Osteocyte (in vitro differentiated cells): ENCODE results near the gene RAB38. TPM values are rescaled to one million over a fixed set of nuclear protein-coding genes. Genes with fewer than 3 reads are reported as not detected.

Experiments
- DNase-seq: peaks from one replicate; pipeline ENCODE4 v3.0.0; 2021; ENCODE audit warnings: mixed read lengths; ENCODE audit not compliant: unreplicated experiment; ENCODE audit errors: extremely low spot score
- H3K27ac Mint-ChIP-seq: one replicate; pipeline ENCODE4 v1.8.0; 2021; ENCODE audit warnings: mild to moderate bottlenecking, mixed read lengths; ENCODE audit not compliant: unreplicated experiment
- H3K27me3 Mint-ChIP-seq: one replicate; pipeline ENCODE4 v1.8.0; 2021; ENCODE audit warnings: mixed read lengths; ENCODE audit not compliant: unreplicated experiment
- H3K36me3 Mint-ChIP-seq: one replicate; pipeline ENCODE4 v1.8.0; 2021; ENCODE audit warnings: mixed read lengths; ENCODE audit not compliant: unreplicated experiment
- H3K4me1 Mint-ChIP-seq: one replicate; pipeline ENCODE4 v1.8.0; 2021; ENCODE audit warnings: mixed read lengths; ENCODE audit not compliant: unreplicated experiment
- H3K4me3 Mint-ChIP-seq: one replicate; pipeline ENCODE4 v1.8.0; 2021; ENCODE audit warnings: mild to moderate bottlenecking, moderate library complexity, mixed read lengths; ENCODE audit not compliant: unreplicated experiment
- H3K9me3 Mint-ChIP-seq: one replicate; pipeline ENCODE4 v1.8.0; 2021; ENCODE audit warnings: mixed read lengths; ENCODE audit not compliant: unreplicated experiment
- total RNA-seq: library from RNA; stranded (reverse); gene quantifications from 2 replicates; pipeline ENCODE4 v1.2.1, GENCODE V29; 2021
- TF ChIP-seq, protein P1 (sequence below): fragments of 200-600 bp; sonication (generic); IDR thresholded peaks from 2 replicates; pipeline ENCODE4 v1.5.0; 2021; ENCODE audit warnings: antibody characterized with exemption, mild to moderate bottlenecking, moderate library complexity

Gene RAB38
- total RNA-seq, 1 donor from 2014 or later, result not detected

DNA sequence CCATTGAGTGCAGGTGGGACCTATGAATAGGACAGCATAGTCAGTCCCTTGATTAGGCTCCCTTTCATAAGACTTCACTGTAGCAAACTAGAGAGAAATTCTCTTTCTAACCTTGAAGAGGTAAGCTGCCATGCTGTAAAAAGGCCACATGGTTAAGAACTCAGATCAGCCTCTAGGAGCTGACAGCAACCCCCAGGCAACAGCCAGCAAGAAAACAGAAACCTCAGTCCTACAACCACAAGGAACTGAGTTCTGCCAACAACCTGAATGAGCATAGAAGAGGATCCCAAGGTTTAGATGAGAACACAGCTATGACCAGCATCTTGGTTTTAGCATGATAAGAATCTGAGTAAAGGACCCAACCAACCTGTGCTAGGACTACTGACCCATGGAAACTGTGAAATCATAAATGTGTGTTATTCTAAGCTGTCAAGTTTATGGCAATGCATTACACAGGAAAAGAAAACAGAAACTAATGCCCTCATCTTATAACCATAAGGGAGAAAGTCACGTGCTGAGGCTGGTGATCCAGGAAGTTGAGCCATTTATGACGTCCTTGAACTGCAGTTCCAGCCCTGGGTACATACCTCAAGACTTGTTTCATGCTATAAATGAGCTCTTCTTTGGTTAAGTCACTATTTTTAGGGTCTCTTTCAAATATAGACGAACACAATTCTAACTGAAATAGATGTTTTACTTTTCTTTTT lies 43.3 kb downstream of the RAB38 start:
- Mint-ChIP-seq H3K4me1 (no peaks in the 10 kb centered on the region), H3K9me3 (no peaks in the 10 kb centered on the region), H3K27me3 (no peaks in the 10 kb centered on the region), H3K4me3 (no peak overlapping the region), H3K27ac (no peak overlapping the region), H3K36me3 (no peaks in the 10 kb centered on the region)
- TF ChIP-seq, protein P1, sequence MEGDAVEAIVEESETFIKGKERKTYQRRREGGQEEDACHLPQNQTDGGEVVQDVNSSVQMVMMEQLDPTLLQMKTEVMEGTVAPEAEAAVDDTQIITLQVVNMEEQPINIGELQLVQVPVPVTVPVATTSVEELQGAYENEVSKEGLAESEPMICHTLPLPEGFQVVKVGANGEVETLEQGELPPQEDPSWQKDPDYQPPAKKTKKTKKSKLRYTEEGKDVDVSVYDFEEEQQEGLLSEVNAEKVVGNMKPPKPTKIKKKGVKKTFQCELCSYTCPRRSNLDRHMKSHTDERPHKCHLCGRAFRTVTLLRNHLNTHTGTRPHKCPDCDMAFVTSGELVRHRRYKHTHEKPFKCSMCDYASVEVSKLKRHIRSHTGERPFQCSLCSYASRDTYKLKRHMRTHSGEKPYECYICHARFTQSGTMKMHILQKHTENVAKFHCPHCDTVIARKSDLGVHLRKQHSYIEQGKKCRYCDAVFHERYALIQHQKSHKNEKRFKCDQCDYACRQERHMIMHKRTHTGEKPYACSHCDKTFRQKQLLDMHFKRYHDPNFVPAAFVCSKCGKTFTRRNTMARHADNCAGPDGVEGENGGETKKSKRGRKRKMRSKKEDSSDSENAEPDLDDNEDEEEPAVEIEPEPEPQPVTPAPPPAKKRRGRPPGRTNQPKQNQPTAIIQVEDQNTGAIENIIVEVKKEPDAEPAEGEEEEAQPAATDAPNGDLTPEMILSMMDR, result no peak
- no peak for DNase-seq

DNA sequence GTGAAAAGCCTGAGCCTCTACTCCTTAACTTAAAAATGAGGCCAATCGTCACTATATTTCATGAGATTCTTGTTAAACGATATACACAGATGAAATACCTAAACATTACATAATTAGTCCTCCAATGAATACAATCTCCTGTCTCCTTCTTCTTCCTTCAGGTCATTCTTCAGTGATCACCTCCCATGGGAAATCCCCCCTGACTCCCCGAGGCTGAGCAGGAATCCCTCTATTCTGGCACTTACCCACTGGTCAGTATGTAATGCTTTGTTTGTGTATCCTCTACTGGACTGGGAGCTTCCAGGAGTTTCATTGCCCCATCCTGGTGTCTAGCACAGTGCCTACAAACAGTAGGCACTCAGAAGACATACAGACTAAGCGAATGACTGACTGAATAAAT lies 52.3 kb downstream of the RAB38 start:
- H3K4me1 Mint-ChIP-seq, result no peaks in the 10 kb centered on the region
- DNase-seq, result no peak
- no peaks in the 10 kb centered on the region for H3K36me3 Mint-ChIP-seq
- H3K27me3 Mint-ChIP-seq, result no peaks in the 10 kb centered on the region
- no peaks in the 10 kb centered on the region for H3K9me3 Mint-ChIP-seq
- no peak overlapping the region for H3K27ac Mint-ChIP-seq
- no peak overlapping the region for H3K4me3 Mint-ChIP-seq
- TF ChIP-seq, protein P1, result no peak

DNA sequence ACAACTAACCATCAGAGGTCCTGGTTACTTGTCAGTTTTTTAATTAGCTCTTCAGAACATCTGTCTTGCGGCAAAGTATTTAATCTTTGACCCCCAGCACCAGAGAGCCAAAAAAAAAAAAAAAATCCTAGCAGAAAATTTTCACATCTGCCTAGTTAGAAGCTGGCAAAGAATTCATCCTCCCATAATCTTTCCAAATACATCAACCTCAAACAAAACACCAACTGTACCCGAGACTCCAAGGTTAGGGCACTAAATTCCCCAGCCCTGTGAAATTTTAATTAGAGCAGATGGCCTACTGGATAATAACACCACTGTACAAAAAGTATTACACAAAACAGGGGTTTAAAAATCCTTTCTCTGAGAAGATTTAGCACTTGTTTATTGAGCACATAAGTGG lies 55.7 kb downstream of the RAB38 start:
- Mint-ChIP-seq H3K27ac (no peak overlapping the region), H3K4me1 (no peaks in the 10 kb centered on the region), H3K4me3 (no peak overlapping the region), H3K27me3 (no peaks in the 10 kb centered on the region), H3K36me3 (no peaks in the 10 kb centered on the region), H3K9me3 (no peaks in the 10 kb centered on the region)
- DNase-seq, result no peak
- TF ChIP-seq, protein P1, result no peak

DNA sequence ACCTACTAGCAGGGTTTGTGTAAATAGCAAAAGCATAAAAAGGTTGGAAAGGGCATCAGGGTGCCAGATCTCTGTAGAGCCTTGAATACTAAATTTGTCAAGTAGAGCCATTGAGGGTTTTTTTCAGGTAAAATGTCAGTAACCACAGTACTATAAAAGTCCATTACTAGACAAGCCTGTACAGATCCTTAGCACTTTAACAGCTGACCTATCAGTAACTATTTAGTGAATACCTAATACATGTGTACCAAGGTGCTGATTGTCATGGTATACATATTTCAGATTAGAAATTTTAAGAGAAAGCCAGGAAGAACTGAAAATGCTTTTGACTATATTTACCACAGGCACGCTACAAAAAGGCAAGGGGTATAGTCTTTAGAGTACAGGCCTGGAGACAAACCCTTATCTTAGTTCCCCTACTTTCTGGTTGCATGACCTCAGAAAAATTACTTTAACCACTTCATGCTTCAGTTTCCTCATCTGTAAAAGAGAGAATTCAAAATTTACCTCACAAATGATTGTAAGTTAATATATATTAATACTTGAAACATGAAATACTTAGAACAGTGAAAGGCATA lies 57.9 kb downstream of the RAB38 start:
- Mint-ChIP-seq H3K27ac (no peak overlapping the region), H3K4me1 (no peaks in the 10 kb centered on the region), H3K9me3 (no peaks in the 10 kb centered on the region), H3K4me3 (no peak overlapping the region), H3K27me3 (no peaks in the 10 kb centered on the region), H3K36me3 (no peaks in the 10 kb centered on the region)
- no peak for DNase-seq
- TF ChIP-seq, protein P1, result no peak

DNA sequence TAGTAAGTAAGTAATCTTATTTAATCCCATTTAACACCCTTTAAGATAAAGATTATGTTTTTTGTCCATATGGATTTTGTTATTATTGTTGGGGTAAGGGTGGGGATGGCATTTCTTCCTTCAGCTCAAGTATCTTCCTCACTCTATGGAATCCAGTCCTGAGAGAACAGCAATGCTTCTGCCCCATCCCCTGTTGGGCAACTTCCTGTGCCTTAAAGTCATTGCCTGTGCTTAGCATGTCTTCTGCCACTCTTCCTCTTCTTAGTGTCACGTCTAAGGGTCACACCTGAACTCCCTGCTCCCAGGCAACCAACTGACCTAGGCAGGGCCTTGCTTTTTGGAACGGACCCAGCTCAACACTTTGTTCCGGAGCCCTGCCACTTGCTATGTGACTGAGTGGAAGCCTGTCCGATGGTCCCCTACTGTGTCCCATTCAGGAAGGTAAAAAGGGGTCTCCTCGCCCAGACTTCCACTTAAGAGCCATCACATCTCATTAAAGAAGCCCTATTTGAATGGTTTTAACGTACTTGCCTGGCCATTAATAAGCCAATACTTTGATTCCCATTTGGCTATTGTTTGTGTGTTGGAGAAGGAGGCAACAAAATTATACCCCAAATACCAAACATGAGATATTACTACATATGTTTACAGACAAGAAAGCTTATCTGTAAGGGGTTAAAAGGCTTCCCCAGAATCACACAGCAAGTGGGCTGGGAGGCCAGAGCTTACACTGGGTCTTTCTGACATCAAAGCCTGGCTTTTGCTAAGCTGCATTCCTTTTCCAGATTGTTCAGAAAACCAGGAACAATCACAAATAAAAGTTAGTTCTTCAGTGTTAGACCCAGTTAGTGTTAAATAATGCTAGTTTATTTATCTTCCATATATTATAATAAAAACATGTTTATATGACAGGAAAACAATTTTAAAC lies 59.2 kb downstream of the RAB38 start:
- Mint-ChIP-seq H3K27ac (no peak overlapping the region), H3K9me3 (no peaks in the 10 kb centered on the region), H3K4me3 (no peak overlapping the region), H3K4me1 (no peaks in the 10 kb centered on the region), H3K36me3 (no peaks in the 10 kb centered on the region), H3K27me3 (no peaks in the 10 kb centered on the region)
- TF ChIP-seq, protein P1, result no peak
- no peak for DNase-seq
